Lower lobe of right lung (tissue), 2 donors: ENCODE data around the gene VAPB. TPM values are rescaled to one million over a fixed set of nuclear protein-coding genes. Genes with fewer than 3 reads are reported as not detected.

Source experiments
- ATAC-seq, 2 donors: fragments of 200-7000 bp; cut with Tn5 transposase; one replicate each; pipeline ENCODE4 v1.9.1; 2020 to 2022; ENCODE audit warnings: mild to moderate bottlenecking in 2 of 2, moderate library complexity in 2 of 2
- DNase-seq: peaks from one replicate; pipeline ENCODE4 v3.0.0-alpha.2; 2020
- H3K27ac ChIP-seq: fragments of 200-600 bp; one replicate; pipeline ENCODE4 v1.8.0; 2022
- H3K27me3 ChIP-seq: fragments of 200-600 bp; one replicate; pipeline ENCODE4 v1.8.0; 2022; ENCODE audit warnings: low read depth
- H3K36me3 ChIP-seq: fragments of 200-600 bp; one replicate; pipeline ENCODE4 v1.8.0; 2022; ENCODE audit warnings: mild to moderate bottlenecking
- H3K4me1 ChIP-seq: fragments of 200-600 bp; one replicate; pipeline ENCODE4 v1.8.0; 2022
- H3K4me3 ChIP-seq: fragments of 200-600 bp; one replicate; pipeline ENCODE4 v1.8.0; 2022; ENCODE audit warnings: mild to moderate bottlenecking
- H3K9me3 ChIP-seq: fragments of 200-600 bp; one replicate; pipeline ENCODE4 v1.8.0; 2022
- CTCF ChIP-seq: fragments of 200-600 bp; IDR thresholded peaks from one replicate; pipeline ENCODE4 v1.8.0; 2022; ENCODE audit warnings: antibody characterized with exemption, mild to moderate bottlenecking
- intact Hi-C: fragments of 100-400 bp; cut with DNase I; formaldehyde crosslinking; loops from one replicate; pipeline ENCODE4 v1.11.0; 2022
- total RNA-seq: library from RNA; stranded (reverse); fragmentation: NEBNext Ultra II Directional; extraction: Animal tissue kit (Norgen Biotek cat#: 25700); gene quantifications from one replicate; pipeline ENCODE4 v1.2.1, GENCODE V29; 2021
- donor health status: DM: no; HTN: yes; CAD: no; lungs with severe emphysema.

Gene VAPB
- total RNA-seq, 1 donor from 2014 or later, result 44.5 TPM

- ATAC-seq (no peak), DNase-seq (no peak)
- Histone ChIP-seq H3K36me3 (peaks cover 35% of the 10 kb centered on the region), H3K27ac (no peak overlapping the region), H3K9me3 (no peaks in the 10 kb centered on the region), H3K27me3 (no peaks in the 10 kb centered on the region), H3K4me3 (no peak overlapping the region), H3K4me1 (no peaks in the 10 kb centered on the region)
- no peak for TF ChIP-seq CTCF
- intact Hi-C loops, result no loop called here
Measured at GRCh38 chr20:58344741-58345140, 44.3 kb upstream of the VAPB start.

- intact Hi-C loops, result no loop called here
- no peak for ATAC-seq
Measured at GRCh38 chr20:58349570-58349969, 39.5 kb upstream of the VAPB start.

GRCh38 chr20:58352468-58352867 is 36.6 kb upstream of the VAPB start:
- intact Hi-C loops, result no loop called here

More at GRCh38 chr20:58349570-58349969, 39.5 kb upstream of the VAPB start:
- no peak overlapping the region for H3K27ac ChIP-seq
- H3K4me3 ChIP-seq, result no peak overlapping the region
- H3K9me3 ChIP-seq, result no peaks in the 10 kb centered on the region
- no peaks in the 10 kb centered on the region for H3K27me3 ChIP-seq
- TF ChIP-seq CTCF, result no peak
- H3K36me3 ChIP-seq, result peaks cover 49% of the 10 kb centered on the region
- DNase-seq, result no peak
- no peaks in the 10 kb centered on the region for H3K4me1 ChIP-seq

GRCh38 chr20:58359441-58359840 is 29.6 kb upstream of the VAPB start:
- no peak overlapping the region for H3K27ac ChIP-seq
- ATAC-seq (no peak), DNase-seq (no peak)
- no peak overlapping the region for H3K4me3 ChIP-seq
- no peaks in the 10 kb centered on the region for H3K9me3 ChIP-seq
- no peaks in the 10 kb centered on the region for H3K27me3 ChIP-seq
- peaks cover 80% of the 10 kb centered on the region for H3K36me3 ChIP-seq
- intact Hi-C loops, result no loop called here
- no peaks in the 10 kb centered on the region for H3K4me1 ChIP-seq
- no peak for TF ChIP-seq CTCF

More at GRCh38 chr20:58352468-58352867, 36.6 kb upstream of the VAPB start:
- Histone ChIP-seq H3K4me3 (no peak overlapping the region), H3K27me3 (no peaks in the 10 kb centered on the region), H3K4me1 (no peaks in the 10 kb centered on the region), H3K9me3 (no peaks in the 10 kb centered on the region), H3K27ac (no peak overlapping the region), H3K36me3 (peaks cover 53% of the 10 kb centered on the region)
- ATAC-seq (no peak), DNase-seq (no peak)
- no peak for TF ChIP-seq CTCF

- Histone ChIP-seq H3K4me1 (no peaks in the 10 kb centered on the region), H3K4me3 (no peak overlapping the region), H3K36me3 (peaks cover 65% of the 10 kb centered on the region), H3K9me3 (no peaks in the 10 kb centered on the region), H3K27ac (no peak overlapping the region), H3K27me3 (no peaks in the 10 kb centered on the region)
- TF ChIP-seq CTCF, result no peak
- no peak for DNase-seq
- ATAC-seq, result no peak
- intact Hi-C loops, result no loop called here
Measured at GRCh38 chr20:58360936-58361335, 28.1 kb upstream of the VAPB start.
